ENCODE data around the gene SLC38A5.

Gene SLC38A5

GRCh38 chrX:48491809-48492208, 21.7 kb upstream of the SLC38A5 start:
- DNase-seq (ENCODE audit: low read depth) = no peak

DNA sequence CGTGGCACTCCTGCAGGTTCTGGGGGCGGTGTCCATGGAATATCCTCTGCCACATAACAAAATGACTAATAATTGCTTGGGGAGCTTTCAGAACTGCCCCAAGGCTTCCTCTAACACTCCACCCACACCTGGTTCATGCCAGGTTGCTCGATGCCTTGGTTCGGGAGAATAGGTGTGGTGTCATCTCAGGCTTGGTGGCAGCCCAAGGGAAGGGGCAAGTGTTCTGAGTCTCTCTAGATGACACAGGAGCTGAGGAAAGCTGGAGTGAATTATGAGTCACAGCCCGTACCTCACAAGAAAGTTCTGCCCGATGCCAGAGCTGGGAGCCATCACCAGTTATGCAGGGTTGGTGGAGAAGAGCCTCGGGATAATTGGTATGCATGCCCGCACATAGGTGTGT, 20.6 kb upstream of the SLC38A5 start:
- DNase-seq (ENCODE audit: low read depth) = peak; percentile 68

DNA sequence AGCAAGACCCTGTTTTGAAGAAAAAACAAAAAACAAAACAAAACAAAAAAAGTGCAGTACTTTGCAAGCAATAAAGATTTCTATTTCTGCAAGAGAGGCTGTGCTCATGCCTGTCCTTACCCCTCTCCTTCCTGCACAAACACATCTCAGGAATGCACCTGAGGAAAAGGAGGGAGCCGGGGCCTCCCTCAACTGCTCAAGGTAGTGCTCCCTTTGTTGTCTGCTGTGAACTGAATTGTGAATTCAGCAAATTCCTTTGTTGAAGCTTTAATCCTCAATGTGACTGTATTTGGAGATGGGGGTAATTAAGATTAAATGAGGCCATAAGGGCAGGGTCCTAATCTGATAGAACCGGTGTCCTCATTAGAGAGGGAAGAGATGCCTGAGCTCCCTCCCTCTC, 19.8 kb upstream of the SLC38A5 start:
- DNase-seq (ENCODE audit: low read depth) = no peak

- no peak for DNase-seq (ENCODE audit: low read depth)
Measured at GRCh38 chrX:48489296-48489695, 19.2 kb upstream of the SLC38A5 start.

- no peak for DNase-seq (ENCODE audit: low read depth)
Measured at GRCh38 chrX:48488034-48488433, 18.0 kb upstream of the SLC38A5 start.

DNA sequence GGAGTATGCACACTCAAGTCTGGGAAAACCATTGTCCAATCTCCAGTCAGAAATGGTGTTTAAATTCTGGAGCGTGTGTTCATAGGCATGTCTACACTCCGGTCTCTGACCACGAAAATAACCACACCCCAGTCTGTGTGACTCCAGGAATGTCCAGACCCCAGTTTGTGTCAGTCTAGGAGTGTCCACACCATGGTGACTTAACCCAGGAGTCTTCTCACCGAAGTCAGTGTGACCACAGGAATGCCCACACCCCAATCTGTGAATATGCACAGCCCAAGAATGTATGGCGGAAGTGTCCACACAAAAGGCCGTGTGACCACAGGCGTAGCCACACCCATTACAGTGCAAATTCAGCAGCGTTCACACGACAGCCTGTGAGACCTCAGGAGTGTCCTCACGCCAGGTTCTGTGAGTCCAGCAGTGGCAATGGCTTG, 17.3 kb upstream of the SLC38A5 start:
- DNase-seq (ENCODE audit: low read depth) = peak; percentile 95

DNA sequence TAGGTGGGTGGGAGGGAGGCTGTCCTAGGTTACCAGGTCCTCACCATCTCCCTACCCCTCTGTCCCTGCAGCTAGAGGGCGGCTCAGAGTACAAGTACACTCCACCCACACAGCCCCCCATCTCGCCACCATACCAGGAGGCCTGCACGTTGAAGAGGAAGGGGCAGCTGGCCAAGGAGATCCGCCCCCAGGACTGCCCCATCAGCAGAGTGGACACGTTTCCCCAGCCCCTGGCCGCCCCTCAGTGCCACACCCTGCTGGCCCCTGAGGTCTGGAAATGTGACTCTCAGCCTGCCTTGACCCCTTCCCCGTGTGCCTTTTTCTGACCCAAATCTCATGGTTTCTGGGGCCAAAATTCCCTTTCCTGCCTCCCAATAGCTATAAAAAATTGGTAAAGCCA, 12.5 kb upstream of the SLC38A5 start:
- no peak for DNase-seq (ENCODE audit: low read depth)

- no peak for DNase-seq (ENCODE audit: low read depth)
Measured at GRCh38 chrX:48480583-48480982, 10.5 kb upstream of the SLC38A5 start.

DNA sequence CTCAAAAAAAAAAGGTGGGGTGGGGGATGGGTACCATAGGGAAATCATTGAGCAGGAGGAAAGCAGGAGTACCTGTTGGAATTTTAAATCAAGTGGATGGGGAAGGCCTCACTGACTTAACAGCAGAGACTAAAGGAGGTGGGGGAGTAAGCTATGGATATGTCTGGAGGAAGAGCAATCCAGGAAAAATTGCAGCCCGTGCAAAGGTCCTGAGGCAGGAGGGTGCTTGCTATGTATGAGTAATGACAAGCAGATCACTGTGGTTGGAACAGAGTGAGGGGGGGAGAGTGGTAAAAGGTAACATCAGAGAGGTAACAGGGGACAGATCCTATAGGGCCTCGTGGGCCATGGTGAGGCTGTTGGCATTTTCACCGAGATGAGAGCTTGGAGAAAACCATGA, 10.1 kb upstream of the SLC38A5 start:
- no peak for DNase-seq (ENCODE audit: low read depth)

DNA sequence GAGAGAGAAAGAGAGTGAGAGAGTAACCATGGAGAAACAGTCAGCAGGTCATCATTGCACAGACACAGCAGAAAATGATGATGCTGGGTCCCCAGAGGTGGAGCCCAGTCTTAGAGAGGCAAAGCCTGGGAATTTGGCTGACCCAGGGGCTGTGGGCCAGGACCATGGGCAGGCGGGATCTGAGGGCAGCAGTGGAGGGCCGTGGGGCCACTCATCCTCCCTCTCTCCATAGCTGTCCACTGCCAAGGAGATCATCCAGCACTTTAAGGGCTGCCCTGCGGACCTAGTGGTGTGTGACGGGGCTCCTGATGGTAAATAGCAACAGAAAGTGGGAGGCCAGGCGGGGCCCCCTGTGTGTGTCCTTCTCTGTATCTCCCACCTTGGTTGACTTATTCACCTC, 8.7 kb upstream of the SLC38A5 start:
- DNase-seq (ENCODE audit: low read depth) = no peak

DNA sequence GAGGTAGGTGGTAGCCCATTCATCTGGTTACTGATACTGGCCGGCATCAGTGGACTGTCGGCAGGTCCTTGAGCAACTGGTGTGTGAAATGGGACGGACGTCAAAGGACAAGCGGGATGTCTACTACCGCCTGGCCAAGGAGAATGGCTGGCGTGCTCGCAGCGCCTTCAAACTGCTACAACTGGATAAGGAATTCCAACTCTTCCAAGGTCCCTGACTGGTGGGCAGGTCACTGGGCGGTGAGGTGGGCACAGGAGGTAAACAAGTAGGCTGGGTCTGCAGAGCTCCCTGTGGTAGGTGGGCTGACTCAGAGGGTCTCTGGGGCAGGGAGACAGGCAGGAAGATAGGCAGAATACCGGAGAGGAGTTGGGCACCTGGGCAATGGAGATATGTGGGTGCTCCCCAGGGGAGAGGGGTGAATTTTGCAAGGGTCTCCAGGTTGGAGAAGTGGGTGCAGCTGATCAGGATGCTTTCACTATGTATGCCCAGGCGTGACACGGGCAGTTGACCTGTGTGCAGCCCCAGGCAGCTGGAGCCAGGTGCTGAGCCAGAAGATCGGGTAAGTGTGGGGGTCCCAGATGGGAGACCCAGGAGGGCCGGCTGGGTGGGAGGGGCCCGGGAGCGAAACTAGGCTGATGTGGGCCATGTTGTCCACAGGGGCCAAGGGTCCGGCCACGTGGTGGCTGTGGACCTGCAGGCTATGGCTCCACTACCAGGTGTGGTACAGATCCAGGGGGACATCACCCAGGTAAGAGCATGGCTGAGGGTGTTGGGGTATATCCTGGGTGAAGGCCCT, 8.1 kb upstream of the SLC38A5 start:
- no peak for DNase-seq (ENCODE audit: low read depth)

- no peak for DNase-seq (ENCODE audit: low read depth)
Measured at GRCh38 chrX:48476919-48477318, 6.9 kb upstream of the SLC38A5 start.

GRCh38 chrX:48475774-48476577, 5.9 kb upstream of the SLC38A5 start, which contains the start of gene FTSJ1:
Gene FTSJ1 (plus strand): TSS chrX:48476199. CDS start chrX:48478048, 1,849 bp downstream.
- peak; percentile 90 for DNase-seq (ENCODE audit: low read depth)

DNA sequence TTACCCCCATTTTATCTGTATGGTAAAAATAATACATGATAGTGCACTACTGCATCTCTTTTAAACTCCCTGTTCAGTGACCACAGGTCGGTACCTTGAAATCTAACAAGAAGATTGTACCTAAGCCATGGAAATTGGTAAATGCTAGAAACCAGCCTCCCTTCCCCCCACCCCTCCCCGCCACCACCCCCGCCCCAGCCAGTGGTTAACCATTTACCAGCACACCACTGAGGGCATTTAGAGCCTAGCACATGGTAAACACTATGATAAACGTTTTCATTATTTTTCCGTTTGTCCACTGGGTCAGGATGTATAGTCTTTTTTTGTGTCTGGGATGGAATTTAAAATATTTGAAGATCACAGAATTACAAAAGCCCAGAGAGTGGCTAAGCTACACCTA, 5.2 kb upstream of the SLC38A5 start:
- DNase-seq (ENCODE audit: low read depth) = no peak

DNA sequence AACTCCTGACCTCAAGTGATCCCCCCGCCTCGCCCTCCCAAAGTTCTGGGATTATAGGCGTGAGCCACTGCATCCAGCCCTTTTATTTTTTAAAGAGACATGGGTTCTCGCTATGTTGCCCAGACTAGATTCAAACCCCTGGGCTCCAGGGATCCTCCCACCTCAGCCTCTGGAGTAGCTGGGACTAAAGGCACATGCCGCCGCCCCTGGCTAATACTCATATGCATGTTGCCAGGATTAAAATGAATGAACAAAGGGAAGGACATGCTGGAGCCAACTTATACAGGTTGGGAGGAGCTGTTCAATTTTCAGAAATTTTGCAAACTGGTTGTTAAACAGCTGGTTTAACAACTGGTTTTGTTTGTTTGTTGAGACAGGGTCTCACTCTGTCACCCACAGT, 4.5 kb upstream of the SLC38A5 start:
- no peak for DNase-seq (ENCODE audit: low read depth)

GRCh38 chrX:48474127-48474526, 4.1 kb upstream of the SLC38A5 start:
- DNase-seq (ENCODE audit: low read depth) = peak; percentile 50

DNA sequence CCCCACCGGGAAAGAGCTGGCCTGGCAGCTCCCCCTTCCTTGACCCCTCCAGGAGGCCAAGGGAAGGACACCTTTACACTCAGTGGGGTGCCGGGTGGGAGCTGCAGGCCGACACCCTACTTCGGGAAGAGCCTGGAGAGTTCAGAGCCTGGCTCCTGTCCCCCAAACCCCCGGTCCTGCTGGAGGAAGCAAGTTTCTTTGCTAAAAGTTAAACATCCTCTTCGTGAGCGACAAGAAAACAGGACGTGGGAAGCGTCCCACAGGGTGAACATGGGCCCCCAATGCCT, 3.6 kb upstream of the SLC38A5 start:
- no peak for DNase-seq (ENCODE audit: low read depth)

GRCh38 chrX:48472851-48473703, 3.0 kb upstream of the SLC38A5 start:
- no peak for DNase-seq (ENCODE audit: low read depth)

- no peak for DNase-seq (ENCODE audit: low read depth)
Measured at GRCh38 chrX:48472225-48472624, 2.2 kb upstream of the SLC38A5 start.

DNA sequence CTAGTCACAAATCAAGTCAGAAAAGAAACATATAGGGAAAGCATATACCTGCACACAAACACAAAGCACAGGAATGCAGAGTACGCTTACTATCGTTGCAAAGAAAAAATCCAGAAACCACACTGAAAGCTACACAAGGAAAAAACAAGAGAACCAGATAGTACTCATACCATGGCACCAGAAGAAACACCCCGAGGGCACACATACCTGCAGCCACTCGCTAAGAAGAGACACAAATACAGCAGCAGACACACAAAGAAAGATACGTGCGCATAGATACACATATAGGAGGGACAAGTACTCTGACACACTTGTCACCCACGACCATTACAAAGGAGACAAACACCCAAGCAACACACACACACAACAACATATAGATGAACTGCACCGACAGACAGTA, 1.4 kb upstream of the SLC38A5 start:
- DNase-seq (ENCODE audit: low read depth) = no peak

DNA sequence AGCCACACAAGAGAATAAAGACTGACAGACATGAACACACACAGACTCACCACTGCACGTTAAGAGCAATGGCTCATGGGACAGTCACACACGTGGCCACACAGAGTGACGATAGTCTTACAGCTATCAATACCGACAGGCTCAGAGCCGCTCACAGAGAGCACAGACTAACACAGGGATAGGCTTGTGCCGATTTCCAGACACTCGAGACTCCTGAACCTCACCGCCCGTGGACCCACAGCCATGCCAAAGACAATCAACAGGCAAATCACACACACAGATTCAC, 716 bp upstream of the SLC38A5 start:
- DNase-seq (ENCODE audit: low read depth) = no peak

GRCh38 chrX:48468693-48469691, 1.1 kb downstream of the SLC38A5 start:
- no peak for DNase-seq (ENCODE audit: low read depth)
